ENCODE data around the gene DNAJC6.

The DNAJC6 gene

GRCh38 chr1:65434255-65434654, 124.9 kb downstream of the DNAJC6 start:
- H3K4me3 ChIP-seq (ENCODE audit: low read depth, low read length): no peak overlapping the region
- no peak for TF ChIP-seq CTCF (IDR thresholded peaks at IDR 0.05; ENCODE audit: control insufficient read depth, extremely low read depth, insufficient read depth)
- DNase-seq (ENCODE audit: low read depth): no peak

DNA sequence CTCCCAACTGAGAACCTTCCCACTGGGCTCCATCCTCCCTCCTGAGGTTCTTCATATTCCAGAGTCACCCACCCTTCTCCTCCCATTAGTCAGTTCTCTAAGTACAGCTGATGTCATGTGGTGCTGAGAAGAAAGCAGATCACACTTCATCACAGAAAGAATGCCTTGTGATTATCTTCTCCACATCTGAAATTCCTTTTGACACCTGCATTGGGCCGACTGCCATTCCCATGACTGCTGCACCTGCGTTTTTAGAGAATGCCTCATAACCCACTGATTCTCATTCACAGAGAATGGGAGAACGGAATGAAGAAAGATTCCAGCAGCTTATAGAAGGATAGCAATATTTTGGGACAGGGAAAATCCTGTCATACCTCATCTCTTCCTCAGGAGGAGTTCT, 125.4 kb downstream of the DNAJC6 start:
- TF ChIP-seq CTCF (IDR thresholded peaks at IDR 0.05; ENCODE audit: control insufficient read depth, extremely low read depth, insufficient read depth): no peak
- DNase-seq (ENCODE audit: low read depth): no peak
- H3K4me3 ChIP-seq (ENCODE audit: low read depth, low read length): no peak overlapping the region

GRCh38 chr1:65435987-65436386, 126.6 kb downstream of the DNAJC6 start:
- no peak for DNase-seq (ENCODE audit: low read depth)
- TF ChIP-seq CTCF (IDR thresholded peaks at IDR 0.05; ENCODE audit: control insufficient read depth, extremely low read depth, insufficient read depth): no peak
- no peak overlapping the region for H3K4me3 ChIP-seq (ENCODE audit: low read depth, low read length)

DNA sequence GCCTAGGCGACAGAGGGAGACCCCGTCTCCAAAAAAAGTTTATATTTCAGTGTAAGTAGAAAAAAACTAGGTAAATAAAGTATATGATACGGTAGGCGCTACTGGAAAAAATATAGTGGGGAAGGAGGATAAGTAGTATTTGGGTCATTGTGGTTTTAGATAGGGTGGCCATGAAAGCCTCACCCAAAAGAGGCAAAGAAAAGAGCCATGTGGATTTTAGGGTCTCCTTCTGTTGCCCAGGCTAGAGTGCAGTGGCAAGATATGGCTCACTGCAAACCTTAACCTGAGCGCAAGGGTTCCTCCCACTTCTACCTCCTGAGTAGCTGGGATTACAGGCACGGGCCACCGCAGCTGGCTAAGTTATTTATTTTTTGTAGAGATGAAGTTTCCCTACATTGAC, 128.3 kb downstream of the DNAJC6 start:
- no peak overlapping the region for H3K4me3 ChIP-seq (ENCODE audit: low read depth, low read length)
- no peak for TF ChIP-seq CTCF (IDR thresholded peaks at IDR 0.05; ENCODE audit: control insufficient read depth, extremely low read depth, insufficient read depth)
- no peak for DNase-seq (ENCODE audit: low read depth)

DNA sequence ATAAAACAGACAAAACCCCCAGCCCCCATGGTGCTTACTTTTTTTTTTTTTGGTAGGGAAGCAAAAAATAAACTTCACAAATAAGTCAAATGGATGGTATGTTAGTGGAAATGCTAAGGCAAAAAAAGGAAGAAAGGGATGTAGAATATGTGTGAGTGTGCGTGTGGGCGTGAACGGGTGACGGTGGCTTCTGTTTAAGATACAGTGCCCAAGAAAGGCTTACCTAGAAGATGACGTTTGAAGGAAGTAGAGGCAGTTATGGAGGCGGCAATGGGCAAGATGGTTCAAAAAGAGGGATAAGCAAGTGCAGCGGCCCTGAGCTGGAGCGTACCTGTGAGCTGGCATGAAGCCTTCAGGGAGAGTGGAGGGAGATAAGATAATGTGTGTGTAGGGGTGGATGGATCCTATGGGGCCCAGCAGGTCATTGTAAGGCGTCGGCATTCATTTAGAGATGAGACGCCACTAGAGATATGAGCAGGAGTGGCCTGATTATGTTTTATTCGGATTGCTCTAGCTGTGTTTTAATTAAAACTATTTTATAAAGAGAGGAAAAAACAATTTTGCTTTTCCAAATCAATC, 131.1 kb downstream of the DNAJC6 start:
- no peak overlapping the region for H3K4me3 ChIP-seq (ENCODE audit: low read depth, low read length)
- no peak for DNase-seq (ENCODE audit: low read depth)
- TF ChIP-seq CTCF (IDR thresholded peaks at IDR 0.05; ENCODE audit: control insufficient read depth, extremely low read depth, insufficient read depth): no peak

DNA sequence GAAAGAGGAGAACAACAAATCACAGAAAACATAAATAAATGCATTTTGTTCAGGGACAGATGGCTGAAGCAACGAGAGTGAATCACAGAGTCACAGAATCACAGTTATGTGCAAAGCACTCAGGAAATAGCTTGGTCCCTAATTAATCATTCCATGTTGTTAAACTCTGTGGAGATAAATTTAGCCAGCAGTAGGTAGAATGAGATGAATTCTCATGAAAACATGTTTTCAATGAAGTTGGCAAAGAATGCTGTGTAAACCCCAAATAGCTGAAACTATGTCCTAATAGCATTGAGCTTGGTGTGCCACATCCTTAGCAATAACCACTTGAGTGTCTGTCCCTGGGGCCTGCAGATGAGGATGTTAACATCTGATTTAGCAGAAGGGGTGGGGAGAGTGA, 131.6 kb downstream of the DNAJC6 start:
- no peak for TF ChIP-seq CTCF (IDR thresholded peaks at IDR 0.05; ENCODE audit: control insufficient read depth, extremely low read depth, insufficient read depth)
- no peak for DNase-seq (ENCODE audit: low read depth)
- no peak overlapping the region for H3K4me3 ChIP-seq (ENCODE audit: low read depth, low read length)

DNA sequence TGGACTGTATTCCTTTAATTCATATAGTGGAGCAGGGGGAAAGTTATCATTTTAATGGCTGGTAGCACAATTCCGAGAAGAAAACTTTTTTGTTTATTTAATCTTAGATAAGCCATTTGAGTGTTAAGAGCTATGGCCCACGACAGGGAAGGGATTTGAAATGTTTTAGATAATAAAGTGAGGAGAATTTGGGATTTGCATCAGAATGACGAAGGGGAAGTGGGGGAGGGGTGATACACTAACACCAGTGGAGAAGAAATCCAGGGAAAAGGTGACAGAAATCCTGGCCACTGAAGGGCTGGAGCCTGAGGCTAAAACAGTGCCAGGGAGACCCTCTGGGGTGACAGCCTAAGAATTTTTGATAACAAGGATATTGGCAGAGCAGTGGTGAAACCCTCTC, 132.1 kb downstream of the DNAJC6 start:
- no peak for DNase-seq (ENCODE audit: low read depth)
- no peak for TF ChIP-seq CTCF (IDR thresholded peaks at IDR 0.05; ENCODE audit: control insufficient read depth, extremely low read depth, insufficient read depth)

More for the DNA sequence above, 132.1 kb downstream of the DNAJC6 start:
- H3K4me3 ChIP-seq (ENCODE audit: low read depth, low read length): no peak overlapping the region

Data from LNCaP clone FGC (cell line).